Measurements from ENCODE around the gene CASP6. TPM values are rescaled to one million over a fixed set of nuclear protein-coding genes. Genes with fewer than 3 reads are reported as not detected.

CASP6 gene
- total RNA-seq, 1 donor from 2014 or later: 22.5 TPM

- intact Hi-C loops (cut with DNase I): no loop called here
- no peak for ATAC-seq
Observed at GRCh38 chr4:109671350-109671749, 31.9 kb downstream of the CASP6 start.

GRCh38 chr4:109665783-109666485 is 37.3 kb downstream of the CASP6 start:
- Histone ChIP-seq H3K36me3 (no peaks in the 10 kb centered on the region), H3K9me3 (peaks cover 4% of the 10 kb centered on the region), H3K4me3 (no peak overlapping the region), H3K4me1 (no peaks in the 10 kb centered on the region), H3K27me3 (ENCODE audit: low read depth) (no peaks in the 10 kb centered on the region), H3K27ac (no peak overlapping the region)
- ATAC-seq (no peak), DNase-seq (no peak)
- TF ChIP-seq CTCF (IDR thresholded peaks at IDR 0.05): no peak
- intact Hi-C loops (cut with DNase I): no loop called here

More at GRCh38 chr4:109671350-109671749, 31.9 kb downstream of the CASP6 start:
- no peak for TF ChIP-seq CTCF (IDR thresholded peaks at IDR 0.05)
- no peak overlapping the region for H3K27ac ChIP-seq
- no peaks in the 10 kb centered on the region for H3K4me1 ChIP-seq
- no peaks in the 10 kb centered on the region for H3K36me3 ChIP-seq
- H3K9me3 ChIP-seq: peaks cover 6% of the 10 kb centered on the region
- DNase-seq: no peak
- H3K4me3 ChIP-seq: no peak overlapping the region
- H3K27me3 ChIP-seq (ENCODE audit: low read depth): no peaks in the 10 kb centered on the region

GRCh38 chr4:109662771-109663170 is 40.5 kb downstream of the CASP6 start:
- no peaks in the 10 kb centered on the region for H3K4me1 ChIP-seq
- H3K36me3 ChIP-seq: no peaks in the 10 kb centered on the region
- intact Hi-C loops (cut with DNase I): no loop called here
- ATAC-seq (no peak), DNase-seq (no peak)
- no peaks in the 10 kb centered on the region for H3K27me3 ChIP-seq (ENCODE audit: low read depth)
- TF ChIP-seq CTCF (IDR thresholded peaks at IDR 0.05): no peak
- H3K27ac ChIP-seq: no peak overlapping the region
- H3K9me3 ChIP-seq: no peaks in the 10 kb centered on the region
- no peak overlapping the region for H3K4me3 ChIP-seq

GRCh38 chr4:109662116-109662515 is 41.1 kb downstream of the CASP6 start:
- no peak overlapping the region for H3K4me3 ChIP-seq
- H3K36me3 ChIP-seq: no peaks in the 10 kb centered on the region
- ATAC-seq (no peak), DNase-seq (no peak)
- no peak overlapping the region for H3K27ac ChIP-seq
- intact Hi-C loops (cut with DNase I): no loop called here
- H3K9me3 ChIP-seq: no peaks in the 10 kb centered on the region
- H3K4me1 ChIP-seq: no peaks in the 10 kb centered on the region
- H3K27me3 ChIP-seq (ENCODE audit: low read depth): no peaks in the 10 kb centered on the region
- TF ChIP-seq CTCF (IDR thresholded peaks at IDR 0.05): no peak

GRCh38 chr4:109658871-109659410 is 44.3 kb downstream of the CASP6 start:
- intact Hi-C loops (cut with DNase I): no loop called here
- H3K27ac ChIP-seq: no peak overlapping the region
- no peaks in the 10 kb centered on the region for H3K27me3 ChIP-seq (ENCODE audit: low read depth)
- TF ChIP-seq CTCF (IDR thresholded peaks at IDR 0.05): no peak
- H3K4me1 ChIP-seq: no peaks in the 10 kb centered on the region
- H3K9me3 ChIP-seq: no peaks in the 10 kb centered on the region
- no peak overlapping the region for H3K4me3 ChIP-seq
- DNase-seq (no peak), ATAC-seq (no peak)
- H3K36me3 ChIP-seq: no peaks in the 10 kb centered on the region

Measured in lower lobe of right lung (tissue), 2 donors.